Endothelial cell of umbilical vein (primary cell): ENCODE measurements around the gene PGLYRP1. TPM values are rescaled to one million over a fixed set of nuclear protein-coding genes. Genes with fewer than 3 reads are reported as not detected.

Source experiments
- BruUV-seq: library from RNA; stranded (reverse); fragments of 400-500 nt; replicated peaks from 2 replicates; lab custom pipeline; 2021; lab: Mats Ljungman, UMichigan
- CTCF ChIA-PET: fragments of 300-600, 350-600 bp; sonication (Branson Sonifier 250); formaldehyde crosslinking; loops from one replicate; lab custom pipeline; 2021; ENCODE audit warnings: antibody characterized with exemption, inconsistent platforms; lab: Charles Lee
- POLR2A ChIA-PET: fragments of 300-600, 350-600 bp; sonication (Branson Sonifier 250); formaldehyde crosslinking; loops from one replicate; lab custom pipeline; 2021; ENCODE audit warnings: antibody characterized with exemption, inconsistent platforms; lab: Charles Lee
- DNase-seq: peaks from one replicate; pipeline ENCODE4 v3.0.0-alpha.2; 2011; ENCODE audit warnings: low read depth, low spot score
- FAIRE-seq: peaks from 2 replicates; lab custom pipeline; 2011; peaks lifted over from hg19 to GRCh38; lab: Jason Lieb, UNC
- H2AFZ ChIP-seq: 2 replicates; pipeline ENCODE4 v1.6.0; 2012; ENCODE audit warnings: low read depth, low read length, control low read depth, inconsistent platforms
- H3K27ac ChIP-seq: 2 replicates; pipeline ENCODE4 v1.5.1; 2011; ENCODE audit warnings: low read depth, mild to moderate bottlenecking, control low read depth, low read length, moderate library complexity; ENCODE audit not compliant: insufficient read depth
- H3K27me3 ChIP-seq, 2 experiments: 2 replicates each; pipeline versions ENCODE4 v1.6.0 to v1.6.1; 2011; ENCODE audit warnings: low read length in 2 of 2, mixed read lengths in 1 of 2; ENCODE audit not compliant: control insufficient read depth in 2 of 2, insufficient read depth in 2 of 2
- H3K36me3 ChIP-seq, 2 experiments: 2 replicates in 1 of 2; 3 replicates in 1 of 2; pipeline ENCODE4 v1.5.1; 2011; ENCODE audit warnings: low read length in 2 of 2, mild to moderate bottlenecking in 1 of 2, moderate library complexity in 1 of 2; ENCODE audit not compliant: control insufficient read depth in 2 of 2, insufficient read depth in 2 of 2; ENCODE audit errors: extremely low read depth in 1 of 2
- H3K4me1 ChIP-seq: 3 replicates; pipeline ENCODE4 v1.5.1; 2011; ENCODE audit warnings: mild to moderate bottlenecking, low read length; ENCODE audit not compliant: control insufficient read depth, insufficient read depth; ENCODE audit errors: extremely low read depth
- H3K4me2 ChIP-seq: 2 replicates; pipeline ENCODE4 v1.6.1; 2011; ENCODE audit warnings: low read length, control low read depth, mixed read lengths; ENCODE audit not compliant: insufficient read depth
- H3K4me3 ChIP-seq, 3 experiments: fragments of 200-600 bp in 1 of 3; sonication (generic), shearing (Covaris generic) in 1 of 3; replicated peaks in 1 of 3; 2 replicates each; pipeline ENCODE4 v1.5.1; 2011 to 2016; ENCODE audit warnings: control low read depth in 3 of 3, low read length in 3 of 3, mild to moderate bottlenecking in 2 of 3, inconsistent platforms in 1 of 3, low read depth in 1 of 3, moderate library complexity in 1 of 3; ENCODE audit not compliant: insufficient read depth in 1 of 3
- H3K79me2 ChIP-seq: 2 replicates; pipeline ENCODE4 v1.6.0; 2012; ENCODE audit warnings: low read length, inconsistent platforms; ENCODE audit not compliant: control insufficient read depth, insufficient read depth
- H3K9ac ChIP-seq: replicated peaks from 2 replicates; pipeline ENCODE3; 2011; ENCODE audit warnings: low read length, control low read depth; ENCODE audit not compliant: insufficient read depth; ENCODE audit errors: extremely low read depth
- H3K9me1 ChIP-seq: replicated peaks from 3 replicates; pipeline ENCODE4 v1.6.0; 2011; ENCODE audit warnings: mild to moderate bottlenecking, low read length; ENCODE audit not compliant: control insufficient read depth, insufficient read depth; ENCODE audit errors: extremely low read depth
- H3K9me3 ChIP-seq: replicated peaks from 2 replicates; pipeline ENCODE4 v1.5.1; 2012; ENCODE audit warnings: low read length, inconsistent platforms; ENCODE audit not compliant: control insufficient read depth, insufficient read depth
- H4K20me1 ChIP-seq: replicated peaks from 2 replicates; pipeline ENCODE3; 2011; ENCODE audit warnings: mild to moderate bottlenecking, low read length; ENCODE audit not compliant: control insufficient read depth, insufficient read depth; ENCODE audit errors: extremely low read depth
- EZH2 ChIP-seq: IDR thresholded peaks from 2 replicates; pipeline ENCODE4 v1.6.1; 2012; ENCODE audit warnings: borderline replicate concordance, low read depth, mild to moderate bottlenecking, moderate library complexity, low read length, inconsistent platforms; ENCODE audit not compliant: severe bottlenecking
- GATA2 ChIP-seq: IDR thresholded peaks from 2 replicates; pipeline ENCODE4 v1.7.0; 2011; ENCODE audit warnings: low read depth, mild to moderate bottlenecking, moderate library complexity, mixed read lengths, low read length; ENCODE audit not compliant: insufficient read length, insufficient read depth
- JUN ChIP-seq: IDR thresholded peaks from 2 replicates; pipeline ENCODE4 v1.6.1; 2011; ENCODE audit warnings: borderline replicate concordance, low read depth; ENCODE audit not compliant: insufficient read length, insufficient read depth
- POLR2A ChIP-seq: IDR thresholded peaks from 2 replicates; pipeline ENCODE4 v1.6.1; 2012; ENCODE audit warnings: low read depth, mild to moderate bottlenecking, control low read depth, low read length
- dilution Hi-C: fragments of 300-500 bp; cut with MboI; formaldehyde crosslinking; loops from one replicate; pipeline ENCODE4 v1.15.0; 2019; ENCODE audit warnings: low sequenced_read_pairs; ENCODE audit not compliant: extremely low pct_ligation_motif_present
- intact Hi-C: fragments of 100-400 bp; cut with micrococcal nuclease; formaldehyde crosslinking; loops from one replicate; pipeline ENCODE4 v1.10.0; 2022
- polyA plus RNA-seq, 4 experiments: library from polyadenylated mRNA; depleted of rRNA in 3 of 4; stranded (reverse) in 3 of 4; unstranded in 1 of 4; fragments of >200 nt; gene quantifications; 2 replicates each; pipeline versions ENCODE4 v1.2.1 to v1.2.3, GENCODE V29; 2011 to 2012; ENCODE audit warnings: missing spikeins in 1 of 4
- total RNA-seq: library from RNA; stranded (reverse); gene quantifications from 2 replicates; pipeline ENCODE4 v1.2.3, GENCODE V29; 2021
- TF ChIP-seq, protein P1 (sequence below), 2 donors: IDR thresholded peaks; 1 replicate in 1 of 2; 2 replicates in 1 of 2; pipeline ENCODE4 v1.5.1; 2011; ENCODE audit warnings: low read length in 2 of 2, mild to moderate bottlenecking in 2 of 2, moderate library complexity in 2 of 2, control low read depth in 1 of 2, inconsistent platforms in 1 of 2, low read depth in 1 of 2; ENCODE audit not compliant: insufficient read depth in 1 of 2; ENCODE audit errors: extremely low read depth in 1 of 2

Gene PGLYRP1
- total and polyA plus RNA-seq, 2 donors (not counting 3 experiments of a cell fraction or from before 2014, with no cell fraction given): not detected

DNA sequence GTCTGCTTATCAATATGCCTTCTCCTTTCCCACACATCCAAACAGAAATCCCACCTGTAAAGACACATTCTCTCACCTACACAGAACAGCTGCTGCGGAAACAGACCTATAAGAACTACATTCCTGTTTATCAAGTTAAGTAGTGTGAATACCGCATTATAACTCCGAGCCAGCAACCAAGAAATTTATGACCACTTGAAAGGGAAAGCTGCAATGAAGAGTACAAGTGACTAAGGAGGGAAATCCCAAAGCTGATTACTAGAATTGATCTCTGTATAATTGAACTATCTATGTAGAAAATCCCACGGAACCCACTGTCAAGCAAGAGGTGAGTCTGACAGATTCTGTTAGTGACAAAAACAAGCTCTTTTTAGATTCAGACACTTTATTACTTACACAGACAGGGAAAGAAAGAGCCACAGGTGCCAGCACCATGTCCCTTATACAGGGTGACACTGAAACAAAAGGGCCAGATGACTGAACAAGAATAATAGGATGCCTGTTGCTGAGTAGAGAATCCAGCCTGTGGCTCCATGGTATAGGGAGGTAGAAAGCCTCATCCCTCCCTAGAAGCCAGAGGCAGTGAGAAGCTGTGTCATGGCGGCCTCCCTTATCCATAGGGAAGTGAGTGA lies 19.5 kb upstream of the PGLYRP1 start:
- dilution Hi-C loops: no loop called here
- Histone ChIP-seq H4K20me1 (no peaks in the 10 kb centered on the region), H3K27ac (no peak overlapping the region), H3K4me1 (no peaks in the 10 kb centered on the region), H3K4me3 (no peak overlapping the region), H3K9me1 (no peaks in the 10 kb centered on the region), H2AFZ (no peak overlapping the region), H3K27me3 (peaks cover 7 to 13% of the 10 kb centered on the region in 2 experiments), H3K4me2 (no peak overlapping the region), H3K79me2 (no peaks in the 10 kb centered on the region), H3K9ac (no peak overlapping the region), H3K9me3 (no peaks in the 10 kb centered on the region), H3K36me3 (no peaks in the 10 kb centered on the region)
- FAIRE-seq (no peak), DNase-seq (no peak)
- intact Hi-C loops: no loop called here
- POLR2A ChIA-PET: no interaction called here
- BruUV-seq: no TSS peak
- CTCF ChIA-PET: interaction anchor here (0.8 to 3.1 kb wide), 6 partner anchors 9 to 36 kb away, joined by 3 to 26 read pairs (median 6); no protein-coding TSS in a partner anchor
- TF ChIP-seq JUN (no peak), POLR2A (no peak), EZH2 (no peak), GATA2 (no peak)
- TF ChIP-seq, protein P1, sequence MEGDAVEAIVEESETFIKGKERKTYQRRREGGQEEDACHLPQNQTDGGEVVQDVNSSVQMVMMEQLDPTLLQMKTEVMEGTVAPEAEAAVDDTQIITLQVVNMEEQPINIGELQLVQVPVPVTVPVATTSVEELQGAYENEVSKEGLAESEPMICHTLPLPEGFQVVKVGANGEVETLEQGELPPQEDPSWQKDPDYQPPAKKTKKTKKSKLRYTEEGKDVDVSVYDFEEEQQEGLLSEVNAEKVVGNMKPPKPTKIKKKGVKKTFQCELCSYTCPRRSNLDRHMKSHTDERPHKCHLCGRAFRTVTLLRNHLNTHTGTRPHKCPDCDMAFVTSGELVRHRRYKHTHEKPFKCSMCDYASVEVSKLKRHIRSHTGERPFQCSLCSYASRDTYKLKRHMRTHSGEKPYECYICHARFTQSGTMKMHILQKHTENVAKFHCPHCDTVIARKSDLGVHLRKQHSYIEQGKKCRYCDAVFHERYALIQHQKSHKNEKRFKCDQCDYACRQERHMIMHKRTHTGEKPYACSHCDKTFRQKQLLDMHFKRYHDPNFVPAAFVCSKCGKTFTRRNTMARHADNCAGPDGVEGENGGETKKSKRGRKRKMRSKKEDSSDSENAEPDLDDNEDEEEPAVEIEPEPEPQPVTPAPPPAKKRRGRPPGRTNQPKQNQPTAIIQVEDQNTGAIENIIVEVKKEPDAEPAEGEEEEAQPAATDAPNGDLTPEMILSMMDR (IDR thresholded peaks at IDR 0.05; ENCODE audit: extremely low read depth in 1 of 2, insufficient read depth in 1 of 2, low read depth in 1 of 2, low read length in 2 of 2): no peak
